IMR-90 (cell line): Measurements from ENCODE around the gene NFATC1.

Experiments used
- BHLHE40 ChIP-seq: fragments of 150-350 bp; IDR thresholded peaks from 2 replicates; pipeline ENCODE4 v1.6.1; 2016; ENCODE audit warnings: mild to moderate bottlenecking, low read depth, low read length
- CEBPB ChIP-seq: IDR thresholded peaks from 2 replicates; pipeline ENCODE4 v1.6.1; 2012; ENCODE audit warnings: low read depth, low read length, improper control_type of control experiment
- CHD1 ChIP-seq: IDR thresholded peaks from 2 replicates; pipeline ENCODE4 v1.6.1; 2012; ENCODE audit warnings: low read depth, low read length, improper control_type of control experiment
- FOS ChIP-seq: fragments of 150-350 bp; IDR thresholded peaks from 2 replicates; pipeline ENCODE4 v1.6.1; 2016; ENCODE audit warnings: low read depth, low read length
- MAFK ChIP-seq: IDR thresholded peaks from 2 replicates; pipeline ENCODE4 v1.6.1; 2012; ENCODE audit warnings: low read depth, low read length, improper control_type of control experiment
- MAZ ChIP-seq: IDR thresholded peaks from 2 replicates; pipeline ENCODE4 v1.6.1; 2012; ENCODE audit warnings: low read depth, mild to moderate bottlenecking, low read length, improper control_type of control experiment, moderate library complexity, borderline replicate concordance
- NFE2L2 ChIP-seq: fragments of 150-350 bp; IDR thresholded peaks from 2 replicates; pipeline ENCODE4 v1.6.1; 2016; ENCODE audit warnings: low read depth, mild to moderate bottlenecking, low read length
- POLR2A ChIP-seq: IDR thresholded peaks from 2 replicates; pipeline ENCODE4 v1.6.1; 2012; ENCODE audit warnings: mild to moderate bottlenecking, low read depth, low read length
- RAD21 ChIP-seq: IDR thresholded peaks from 2 replicates; pipeline ENCODE4 v1.6.1; 2012; ENCODE audit warnings: low read length, improper control_type of control experiment
- RCOR1 ChIP-seq: IDR thresholded peaks from 2 replicates; pipeline ENCODE4 v1.6.1; 2012; ENCODE audit warnings: mild to moderate bottlenecking, low read length, improper control_type of control experiment; ENCODE audit not compliant: insufficient replicate concordance
- SMC3 ChIP-seq: fragments of 150-350 bp; IDR thresholded peaks from 2 replicates; pipeline ENCODE4 v1.6.1; 2016; ENCODE audit warnings: low read depth, mild to moderate bottlenecking, antibody characterized with exemption, low read length, moderate library complexity
- TF ChIP-seq, protein P1 (sequence below): conservative IDR thresholded peaks from 2 replicates; pipeline ENCODE4 v1.5.1; 2012; ENCODE audit warnings: mild to moderate bottlenecking, low read depth, low read length, improper control_type of control experiment
- TF ChIP-seq, protein P2 (sequence below): fragments of 150-350 bp; IDR thresholded peaks from 2 replicates; pipeline ENCODE4 v1.6.1; 2016; ENCODE audit warnings: low read depth, mild to moderate bottlenecking, low read length, moderate library complexity, borderline replicate concordance
- TF ChIP-seq, protein P3 (sequence below): fragments of 150-350 bp; IDR thresholded peaks from 2 replicates; pipeline ENCODE4 v1.6.1; 2017; ENCODE audit warnings: mild to moderate bottlenecking, antibody characterized with exemption, low read length, low read depth

DNA sequence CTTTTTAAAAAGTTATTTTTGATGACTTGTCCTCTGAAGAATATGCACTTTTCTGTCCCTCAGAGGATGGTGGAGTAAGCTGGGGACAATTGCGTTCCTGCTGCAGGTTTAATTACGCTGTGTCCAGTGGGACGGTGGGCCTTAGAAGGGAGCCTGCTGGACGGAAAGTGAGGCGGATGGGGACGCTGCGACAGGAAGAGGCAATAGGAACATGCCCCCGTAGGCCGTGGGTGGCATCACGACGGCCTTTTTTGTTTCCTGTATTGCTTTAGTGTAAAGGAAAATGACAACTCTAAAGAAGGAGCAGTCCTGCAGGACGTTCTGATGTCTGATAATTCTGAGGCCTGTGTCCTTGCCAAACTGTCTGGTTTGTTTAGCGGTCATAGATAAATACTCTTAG, 121.6 kb downstream of the NFATC1 start:
- TF ChIP-seq NFE2L2 = no peak
- TF ChIP-seq POLR2A = no peak
- TF ChIP-seq, protein P1, sequence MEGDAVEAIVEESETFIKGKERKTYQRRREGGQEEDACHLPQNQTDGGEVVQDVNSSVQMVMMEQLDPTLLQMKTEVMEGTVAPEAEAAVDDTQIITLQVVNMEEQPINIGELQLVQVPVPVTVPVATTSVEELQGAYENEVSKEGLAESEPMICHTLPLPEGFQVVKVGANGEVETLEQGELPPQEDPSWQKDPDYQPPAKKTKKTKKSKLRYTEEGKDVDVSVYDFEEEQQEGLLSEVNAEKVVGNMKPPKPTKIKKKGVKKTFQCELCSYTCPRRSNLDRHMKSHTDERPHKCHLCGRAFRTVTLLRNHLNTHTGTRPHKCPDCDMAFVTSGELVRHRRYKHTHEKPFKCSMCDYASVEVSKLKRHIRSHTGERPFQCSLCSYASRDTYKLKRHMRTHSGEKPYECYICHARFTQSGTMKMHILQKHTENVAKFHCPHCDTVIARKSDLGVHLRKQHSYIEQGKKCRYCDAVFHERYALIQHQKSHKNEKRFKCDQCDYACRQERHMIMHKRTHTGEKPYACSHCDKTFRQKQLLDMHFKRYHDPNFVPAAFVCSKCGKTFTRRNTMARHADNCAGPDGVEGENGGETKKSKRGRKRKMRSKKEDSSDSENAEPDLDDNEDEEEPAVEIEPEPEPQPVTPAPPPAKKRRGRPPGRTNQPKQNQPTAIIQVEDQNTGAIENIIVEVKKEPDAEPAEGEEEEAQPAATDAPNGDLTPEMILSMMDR = no peak
- no peak for TF ChIP-seq RAD21
- TF ChIP-seq MAZ = no peak
- TF ChIP-seq, protein P2, sequence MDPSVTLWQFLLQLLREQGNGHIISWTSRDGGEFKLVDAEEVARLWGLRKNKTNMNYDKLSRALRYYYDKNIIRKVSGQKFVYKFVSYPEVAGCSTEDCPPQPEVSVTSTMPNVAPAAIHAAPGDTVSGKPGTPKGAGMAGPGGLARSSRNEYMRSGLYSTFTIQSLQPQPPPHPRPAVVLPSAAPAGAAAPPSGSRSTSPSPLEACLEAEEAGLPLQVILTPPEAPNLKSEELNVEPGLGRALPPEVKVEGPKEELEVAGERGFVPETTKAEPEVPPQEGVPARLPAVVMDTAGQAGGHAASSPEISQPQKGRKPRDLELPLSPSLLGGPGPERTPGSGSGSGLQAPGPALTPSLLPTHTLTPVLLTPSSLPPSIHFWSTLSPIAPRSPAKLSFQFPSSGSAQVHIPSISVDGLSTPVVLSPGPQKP = no peak
- no peak for TF ChIP-seq CEBPB
- TF ChIP-seq, protein P3, sequence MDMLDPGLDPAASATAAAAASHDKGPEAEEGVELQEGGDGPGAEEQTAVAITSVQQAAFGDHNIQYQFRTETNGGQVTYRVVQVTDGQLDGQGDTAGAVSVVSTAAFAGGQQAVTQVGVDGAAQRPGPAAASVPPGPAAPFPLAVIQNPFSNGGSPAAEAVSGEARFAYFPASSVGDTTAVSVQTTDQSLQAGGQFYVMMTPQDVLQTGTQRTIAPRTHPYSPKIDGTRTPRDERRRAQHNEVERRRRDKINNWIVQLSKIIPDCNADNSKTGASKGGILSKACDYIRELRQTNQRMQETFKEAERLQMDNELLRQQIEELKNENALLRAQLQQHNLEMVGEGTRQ = no peak
- TF ChIP-seq FOS = no peak
- TF ChIP-seq MAFK = no peak
- TF ChIP-seq CHD1 = no peak
- TF ChIP-seq RCOR1 = no peak
- no peak for TF ChIP-seq SMC3
- no peak for TF ChIP-seq BHLHE40
